WTC11 (cell line): ENCODE data around the gene SPATA6. TPM values are rescaled to one million over a fixed set of nuclear protein-coding genes. Genes with fewer than 3 reads are reported as not detected.

Experiments
- ATAC-seq: fragments of 200-7000 bp; cut with Tn5 transposase; 2 replicates; pipeline ENCODE4 v1.10.0; 2021; ENCODE audit warnings: mild to moderate bottlenecking, moderate library complexity
- CTCF ChIA-PET: fragments of 300-600 bp; sonication (Branson Sonifier 250); formaldehyde crosslinking; loops from one replicate; lab custom pipeline; 2021; ENCODE audit warnings: antibody characterized with exemption; lab: Charles Lee
- POLR2A ChIA-PET: fragments of 350-600 bp; sonication (Branson Sonifier 250); formaldehyde crosslinking; loops from one replicate; lab custom pipeline; 2021; ENCODE audit warnings: antibody characterized with exemption; lab: Charles Lee
- DNase-seq: peaks from one replicate; pipeline ENCODE4 v3.0.0; 2021; ENCODE audit warnings: low spot score
- H3K27ac Mint-ChIP-seq: 2 replicates; pipeline ENCODE4 v1.8.0; 2021; ENCODE audit warnings: mixed read lengths
- H3K27me3 Mint-ChIP-seq: 2 replicates; pipeline ENCODE4 v1.8.0; 2021; ENCODE audit warnings: low read depth, mild to moderate bottlenecking, moderate library complexity, mixed read lengths
- H3K36me3 Mint-ChIP-seq: 2 replicates; pipeline ENCODE4 v1.8.0; 2021; ENCODE audit warnings: mixed read lengths
- H3K4me1 Mint-ChIP-seq: 2 replicates; pipeline ENCODE4 v1.8.0; 2022; ENCODE audit warnings: mixed read lengths
- H3K4me3 Mint-ChIP-seq: 2 replicates; pipeline ENCODE4 v1.8.0; 2021; ENCODE audit warnings: mild to moderate bottlenecking, moderate library complexity, mixed read lengths
- H3K9me3 Mint-ChIP-seq: 2 replicates; pipeline ENCODE4 v1.8.0; 2021; ENCODE audit warnings: mixed read lengths
- ATF2 ChIP-seq: sonication (generic); formaldehyde crosslinking; IDR thresholded peaks from 2 replicates; pipeline ENCODE4 v1.8.1; 2022; ENCODE audit warnings: low read depth, missing genetic modification reagents, borderline replicate concordance
- ATF3 ChIP-seq: sonication (generic); formaldehyde crosslinking; conservative IDR thresholded peaks from 2 replicates; pipeline ENCODE4 v1.8.1; 2022; ENCODE audit warnings: mild to moderate bottlenecking, missing genetic modification reagents
- CREB1 ChIP-seq: sonication (generic); formaldehyde crosslinking; IDR thresholded peaks from 2 replicates; pipeline ENCODE4 v1.8.0; 2023; ENCODE audit warnings: mild to moderate bottlenecking, missing genetic modification reagents
- ELF4 ChIP-seq: sonication (generic); formaldehyde crosslinking; IDR thresholded peaks from 2 replicates; pipeline ENCODE4 v1.8.1; 2022; ENCODE audit warnings: low read depth, mild to moderate bottlenecking, moderate library complexity, missing genetic modification reagents
- EMX1 ChIP-seq: fragments of 250-450 bp; sonication (Bioruptor Pico); IDR thresholded peaks from 2 replicates; pipeline ENCODE4 v1.8.0; 2021; ENCODE audit warnings: mild to moderate bottlenecking
- ERG ChIP-seq: fragments of 250-450 bp; sonication (Bioruptor Pico); IDR thresholded peaks from 2 replicates; pipeline ENCODE4 v1.8.0; 2021; ENCODE audit warnings: mild to moderate bottlenecking
- JUN ChIP-seq: sonication (generic); formaldehyde crosslinking; IDR thresholded peaks from 2 replicates; pipeline ENCODE4 v1.8.0; 2023; ENCODE audit warnings: mild to moderate bottlenecking, missing genetic modification reagents
- KAT7 ChIP-seq: sonication (generic); formaldehyde crosslinking; IDR thresholded peaks from 2 replicates; pipeline ENCODE4 v1.8.1; 2023; ENCODE audit warnings: missing genetic modification reagents, mild to moderate bottlenecking, borderline replicate concordance
- MYBL2 ChIP-seq: sonication (generic); formaldehyde crosslinking; IDR thresholded peaks from 2 replicates; pipeline ENCODE4 v1.8.1; 2023; ENCODE audit warnings: mild to moderate bottlenecking, moderate library complexity, missing genetic modification reagents
- NFYB ChIP-seq: sonication (generic); formaldehyde crosslinking; conservative IDR thresholded peaks from 2 replicates; pipeline ENCODE4 v1.8.0; 2022; ENCODE audit warnings: low read depth, missing genetic modification reagents
- SMAD3 ChIP-seq: sonication (generic); formaldehyde crosslinking; IDR thresholded peaks from 2 replicates; pipeline ENCODE4 v1.8.0; 2022; ENCODE audit warnings: missing genetic modification reagents, mild to moderate bottlenecking, borderline replicate concordance
- SMAD4 ChIP-seq: sonication (generic); formaldehyde crosslinking; IDR thresholded peaks from 2 replicates; pipeline ENCODE4 v1.8.0; 2022; ENCODE audit warnings: mild to moderate bottlenecking, missing genetic modification reagents
- STAT6 ChIP-seq: sonication (generic); formaldehyde crosslinking; conservative IDR thresholded peaks from 2 replicates; pipeline ENCODE4 v1.8.1; 2023; ENCODE audit warnings: mild to moderate bottlenecking, low read depth, missing genetic modification reagents, moderate library complexity
- ZBTB43 ChIP-seq: sonication (generic); formaldehyde crosslinking; IDR thresholded peaks from 2 replicates; pipeline ENCODE4 v1.8.1; 2023; ENCODE audit warnings: mild to moderate bottlenecking, missing genetic modification reagents
- ZNF121 ChIP-seq: sonication (generic); formaldehyde crosslinking; IDR thresholded peaks from 2 replicates; pipeline ENCODE4 v1.8.0; 2023; ENCODE audit warnings: missing genetic modification reagents
- ZNF138 ChIP-seq: sonication (generic); formaldehyde crosslinking; conservative IDR thresholded peaks from 2 replicates; pipeline ENCODE4 v1.8.1; 2022; ENCODE audit warnings: mild to moderate bottlenecking, moderate library complexity, missing genetic modification reagents
- ZNF416 ChIP-seq: fragments of 250-450 bp; sonication (Bioruptor Pico); IDR thresholded peaks from 2 replicates; pipeline ENCODE4 v1.9.0; 2021; ENCODE audit warnings: mild to moderate bottlenecking, inconsistent platforms
- ZNF423 ChIP-seq: fragments of 250-450 bp; sonication (Bioruptor Pico); IDR thresholded peaks from 2 replicates; pipeline ENCODE4 v2.1.2; 2022; ENCODE audit warnings: mild to moderate bottlenecking, moderate library complexity
- total RNA-seq: library from RNA; stranded (reverse); gene quantifications from 3 replicates; pipeline ENCODE4 v1.2.3, GENCODE V29; 2021

Gene SPATA6
- total RNA-seq, 1 experiment from 2014 or later, result 17.7 TPM

GRCh38 chr1:48492392-48492791 lies 20.4 kb upstream of the SPATA6 start:
- TF ChIP-seq ATF2 (no peak), ZBTB43 (CRISPR knock-in tag) (no peak), ZNF416 (no peak), JUN (CRISPR knock-in tag) (no peak), NFYB (CRISPR knock-in tag) (no peak)
- POLR2A ChIA-PET, result no interaction called here
- CTCF ChIA-PET, result no interaction called here
- DNase-seq, result no peak
- Mint-ChIP-seq H3K27me3 (no peaks in the 10 kb centered on the region), H3K4me1 (peaks cover 14% of the 10 kb centered on the region), H3K4me3 (no peak overlapping the region), H3K36me3 (no peaks in the 10 kb centered on the region), H3K9me3 (no peaks in the 10 kb centered on the region), H3K27ac (no peak overlapping the region)
- ATAC-seq, result no peak

GRCh38 chr1:48488721-48489120 lies 16.7 kb upstream of the SPATA6 start:
- H3K4me1 Mint-ChIP-seq, result peaks cover under 1% of the 10 kb centered on the region
- no peaks in the 10 kb centered on the region for H3K27me3 Mint-ChIP-seq
- ChIA-PET POLR2A (no interaction called here), CTCF (interaction anchor here (1.7 kb wide), 1 partner anchor 9 kb away, joined by 4 read pairs; no protein-coding TSS in a partner anchor)
- ATAC-seq (no peak), DNase-seq (no peak)
- no peak overlapping the region for H3K4me3 Mint-ChIP-seq
- no peaks in the 10 kb centered on the region for H3K36me3 Mint-ChIP-seq
- no peak overlapping the region for H3K27ac Mint-ChIP-seq
- H3K9me3 Mint-ChIP-seq, result no peaks in the 10 kb centered on the region
- TF ChIP-seq ERG (CRISPR knock-in tag), result no peak
- TF ChIP-seq ZNF121, result no peak
- TF ChIP-seq MYBL2 (CRISPR knock-in tag), result no peak

- no peak overlapping the region for H3K4me3 Mint-ChIP-seq
These were observed 8.5 kb upstream of the SPATA6 start for GRCh38 chr1:48480504-48480903.

More at GRCh38 chr1:48480504-48480903, 8.5 kb upstream of the SPATA6 start:
- DNase-seq (no peak), ATAC-seq (no peak)
- H3K4me1 Mint-ChIP-seq, result no peaks in the 10 kb centered on the region
- ChIA-PET CTCF (no interaction called here), POLR2A (no interaction called here)
- H3K27ac Mint-ChIP-seq, result no peak overlapping the region
- peaks cover 14% of the 10 kb centered on the region for H3K36me3 Mint-ChIP-seq
- H3K27me3 Mint-ChIP-seq, result peaks cover 6% of the 10 kb centered on the region; the same call in 1 of the 2 replicates
- TF ChIP-seq ZNF423 (CRISPR knock-in tag), result no peak
- TF ChIP-seq NFYB (CRISPR knock-in tag), result no peak
- no peak for TF ChIP-seq SMAD4
- no peak for TF ChIP-seq KAT7 (CRISPR knock-in tag)
- no peak for TF ChIP-seq SMAD3 (CRISPR knock-in tag)
- TF ChIP-seq JUN (CRISPR knock-in tag), result no peak
- no peak for TF ChIP-seq CREB1 (CRISPR knock-in tag)
- no peak for TF ChIP-seq ATF3 (CRISPR knock-in tag)
- TF ChIP-seq ELF4, result no peak
- no peak for TF ChIP-seq EMX1 (CRISPR knock-in tag)
- no peak for TF ChIP-seq ZNF138
- no peak for TF ChIP-seq ZBTB43 (CRISPR knock-in tag)
- no peak for TF ChIP-seq STAT6
- TF ChIP-seq ERG (CRISPR knock-in tag), result no peak
- peaks cover 28% of the 10 kb centered on the region for H3K9me3 Mint-ChIP-seq
